Kidney (tissue), 14 donors: ENCODE data around the gene RSU1. TPM values are rescaled to one million over a fixed set of nuclear protein-coding genes. Genes with fewer than 3 reads are reported as not detected.

Experiments used
- DNase-seq, 5 donors: peaks; one replicate each; pipeline ENCODE4 v3.0.0-alpha.2; 2013 to 2020
- FAIRE-seq: peaks from 2 replicates; lab custom pipeline; 2012; peaks lifted over from hg19 to GRCh38; lab: Jason Lieb, UNC
- H3K27ac ChIP-seq, 2 donors: one replicate each; pipeline ENCODE4 v1.7.0; 2013; ENCODE audit warnings: low read depth in 2 of 2, low read length in 2 of 2, inconsistent platforms in 1 of 2
- H3K27me3 ChIP-seq: one replicate; pipeline ENCODE4 v1.7.1; 2013; ENCODE audit warnings: low read length, inconsistent platforms; ENCODE audit not compliant: control insufficient read depth, insufficient read depth
- H3K36me3 ChIP-seq, 3 donors: one replicate each; pipeline versions ENCODE4 v1.7.0 to v1.7.1; 2013; ENCODE audit warnings: low read length in 3 of 3, control low read depth in 1 of 3, inconsistent platforms in 1 of 3; ENCODE audit not compliant: insufficient read depth in 3 of 3, control insufficient read depth in 2 of 3
- H3K4me1 ChIP-seq, 3 donors: one replicate each; pipeline versions ENCODE4 v1.7.0 to v1.7.1; 2013; ENCODE audit warnings: low read length in 3 of 3, inconsistent platforms in 1 of 3, low read depth in 1 of 3; ENCODE audit not compliant: control insufficient read depth in 2 of 3, insufficient read depth in 2 of 3
- H3K4me3 ChIP-seq, 3 donors: one replicate each; pipeline versions ENCODE4 v1.7.0 to v1.8.1; 2013; ENCODE audit warnings: low read length in 3 of 3, control low read depth in 1 of 3, inconsistent platforms in 1 of 3
- H3K9ac ChIP-seq, 3 donors: one replicate each; pipeline versions ENCODE4 v1.7.0 to v1.7.1; 2013; ENCODE audit warnings: low read length in 3 of 3, control low read depth in 1 of 3, inconsistent platforms in 1 of 3
- H3K9me3 ChIP-seq, 3 donors: one replicate each; pipeline versions ENCODE4 v1.7.0 to v1.7.1; 2013; ENCODE audit warnings: low read length in 3 of 3, control low read depth in 1 of 3, inconsistent platforms in 1 of 3; ENCODE audit not compliant: control insufficient read depth in 2 of 3, insufficient read depth in 1 of 3
- CTCF ChIP-seq: IDR thresholded peaks from 3 replicates; pipeline ENCODE4 v1.5.1; 2012; ENCODE audit warnings: mild to moderate bottlenecking, moderate library complexity, borderline replicate concordance; ENCODE audit not compliant: insufficient read depth; ENCODE audit errors: extremely low read depth
- intact Hi-C: fragments of 100-400 bp; cut with DNase I; formaldehyde crosslinking; loops from one replicate; pipeline ENCODE4 v1.11.1; 2022
- polyA plus RNA-seq: library from polyadenylated mRNA; stranded (reverse); fragments of 350-450 nt; fragmentation: Illumina TruSeq; extraction: RNeasy Lipid Tissue Mini Kit (QIAGEN cat#74804); gene quantifications from one replicate; pipeline ENCODE4 v1.2.3, GENCODE V29; 2014; ENCODE audit warnings: low read depth, low replicate concordance; ENCODE audit not compliant: insufficient read depth
- total RNA-seq: library from RNA; stranded (reverse); fragmentation: NEBNext Ultra II Directional; extraction: Animal tissue kit (Norgen Biotek cat#: 25700); gene quantifications from one replicate; pipeline ENCODE4 v1.2.1, GENCODE V29; 2021
- donor health status: control.
- donor health status: control.
- donor health status: control.
- donor health status: control.
- donor health status: control.
- donor health status: DM: yes; HTN: yes; CAD: no.
- donor health status: Normal renal cell carcinoma (clear cell type).

The RSU1 gene
- total and polyA plus RNA-seq, 2 donors from 2014 or later = 44.6 to 72.4 TPM

DNA sequence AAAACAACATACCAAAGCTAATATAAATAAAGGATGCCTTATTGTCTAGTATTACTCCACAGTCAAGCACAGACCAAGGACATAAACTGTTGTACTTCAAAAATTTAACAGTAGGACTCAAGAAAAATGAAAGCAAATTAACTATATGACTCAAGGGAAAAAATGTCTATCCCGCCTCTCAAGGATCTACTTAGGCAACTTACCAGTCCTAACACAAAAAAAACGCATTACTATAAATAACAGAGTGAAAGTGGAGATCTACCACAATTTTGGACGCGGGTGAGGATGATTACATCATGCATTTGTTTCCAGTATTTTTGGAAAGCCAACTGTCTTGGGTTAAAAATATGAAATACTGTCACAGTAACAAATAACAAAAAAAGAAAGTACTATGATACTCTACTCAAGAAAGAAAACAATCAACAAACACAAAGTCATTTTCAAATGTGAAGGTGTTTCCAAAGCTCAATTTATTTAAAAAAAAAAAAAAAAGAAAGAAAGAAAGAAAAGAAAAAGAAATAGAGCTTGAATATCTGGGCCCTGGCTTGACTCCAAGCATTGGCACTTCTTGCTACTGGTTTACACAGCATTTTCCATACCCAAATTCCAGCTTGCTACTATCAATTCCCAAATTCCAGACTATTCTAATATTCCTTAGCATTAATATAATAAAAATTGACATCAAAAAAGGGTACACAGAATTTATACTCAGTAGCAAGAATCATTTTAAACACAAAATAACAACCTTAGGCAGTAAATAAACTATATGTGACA is 99.4 kb downstream of the RSU1 start:
- Histone ChIP-seq H3K36me3 (peaks cover 0 to 4% (median 0%) of the 10 kb centered on the region in 3 donors), H3K9me3 (peaks cover 0 to 7% (median 3%) of the 10 kb centered on the region in 3 donors), H3K27me3 (no peaks in the 10 kb centered on the region), H3K4me3 (no peak overlapping the region), H3K27ac (no peak overlapping the region), H3K4me1 (no peaks in the 10 kb centered on the region), H3K9ac (no peak overlapping the region)
- intact Hi-C loops = no loop called here
- TF ChIP-seq CTCF = no peak
- no peak for DNase-seq
- FAIRE-seq = no peak

GRCh38 chr10:16716051-16716450 is 101.2 kb downstream of the RSU1 start:
- Histone ChIP-seq H3K4me3 (no peak overlapping the region), H3K9me3 (peaks cover 0 to 11% (median 3%) of the 10 kb centered on the region in 3 donors), H3K27me3 (no peaks in the 10 kb centered on the region), H3K4me1 (no peaks in the 10 kb centered on the region), H3K36me3 (no peaks in the 10 kb centered on the region), H3K9ac (no peak overlapping the region), H3K27ac (no peak overlapping the region)
- no peak for TF ChIP-seq CTCF
- no peak for DNase-seq
- intact Hi-C loops = no loop called here
- FAIRE-seq = no peak

DNA sequence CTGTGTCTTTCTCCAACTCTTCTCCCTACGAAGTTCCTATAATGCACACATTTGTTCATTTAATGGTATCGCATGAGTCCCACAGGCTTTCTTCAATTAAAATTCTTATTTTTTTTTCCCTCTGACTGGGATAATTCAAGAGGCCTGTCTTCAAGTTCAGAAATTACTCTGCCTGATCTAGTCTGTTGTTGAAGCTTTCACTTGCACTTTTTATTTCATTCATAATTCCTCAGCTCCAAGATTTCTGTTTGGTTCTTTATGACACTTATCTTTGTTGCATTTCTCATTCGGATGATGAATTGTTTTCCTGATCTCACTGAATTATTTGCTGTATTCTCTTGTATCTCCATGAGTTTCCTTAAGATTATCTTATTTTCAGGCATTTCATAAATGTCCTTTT is 103.9 kb downstream of the RSU1 start:
- H3K27me3 ChIP-seq = no peaks in the 10 kb centered on the region
- FAIRE-seq = no peak
- H3K36me3 ChIP-seq = no peaks in the 10 kb centered on the region
- no peak overlapping the region for H3K9ac ChIP-seq
- no peak for TF ChIP-seq CTCF
- no peak for DNase-seq
- H3K4me1 ChIP-seq = no peaks in the 10 kb centered on the region
- intact Hi-C loops = no loop called here
- no peak overlapping the region for H3K27ac ChIP-seq
- H3K9me3 ChIP-seq = peaks cover 0 to 11% (median 3%) of the 10 kb centered on the region in 3 donors
- H3K4me3 ChIP-seq = no peak overlapping the region
